ENCODE results near the gene SLFNL1. TPM values are rescaled to one million over a fixed set of nuclear protein-coding genes. Genes with fewer than 3 reads are reported as not detected.

Gene SLFNL1
- total and polyA plus RNA-seq, 2 experiments from 2014 or later: 0.14 to 0.29 TPM

- TF ChIP-seq ZNF462 (CRISPR knock-in tag; IDR thresholded peaks at IDR 0.05) (no peak), STAT1 (IDR thresholded peaks at IDR 0.05; ENCODE audit: unreplicated experiment) (no peak), EZH2phosphoT487 (IDR thresholded peaks at IDR 0.05; ENCODE audit: unreplicated experiment) (no peak), CTCF (conservative IDR thresholded peaks at IDR 0.05; ENCODE audit: low read depth in 2 of 2) (no peak), POLR2AphosphoS5 (IDR thresholded peaks at IDR 0.05; ENCODE audit: low read depth) (no peak), EZH2 (IDR thresholded peaks at IDR 0.05; ENCODE audit: low read depth, unreplicated experiment) (no peak), CREB1 (CRISPR knock-in tag; IDR thresholded peaks at IDR 0.05; ENCODE audit: low read depth) (no peak), ETS1 (IDR thresholded peaks at IDR 0.05) (no peak)
Observed at GRCh38 chr1:41009466-41009865, 12.1 kb downstream of the SLFNL1 start (continued).

Data from GM23338 (cell line).